Endothelial cell of umbilical vein (primary cell): ENCODE results near the gene FNBP1.

ENCODE experiments used
- EZH2 ChIP-seq: IDR thresholded peaks from 2 replicates; pipeline ENCODE4 v1.6.1; 2012; ENCODE audit warnings: borderline replicate concordance, low read depth, mild to moderate bottlenecking, moderate library complexity, low read length, inconsistent platforms; ENCODE audit not compliant: severe bottlenecking
- FOS ChIP-seq: IDR thresholded peaks from 2 replicates; pipeline ENCODE4 v1.6.1; 2011; ENCODE audit warnings: mild to moderate bottlenecking, low read length, moderate library complexity, borderline replicate concordance; ENCODE audit not compliant: insufficient read depth
- JUN ChIP-seq: IDR thresholded peaks from 2 replicates; pipeline ENCODE4 v1.6.1; 2011; ENCODE audit warnings: borderline replicate concordance, low read depth; ENCODE audit not compliant: insufficient read length, insufficient read depth
- MYC ChIP-seq: IDR thresholded peaks from one replicate; pipeline ENCODE4 v1.6.1; 2011; ENCODE audit warnings: mild to moderate bottlenecking, low read depth, low read length
- POLR2A ChIP-seq: IDR thresholded peaks from 2 replicates; pipeline ENCODE4 v1.6.1; 2012; ENCODE audit warnings: low read depth, mild to moderate bottlenecking, control low read depth, low read length
- POLR2AphosphoS5 ChIP-seq: IDR thresholded peaks from 2 replicates; pipeline ENCODE4 v1.6.1; 2012; ENCODE audit warnings: low read depth, mild to moderate bottlenecking, control low read depth, low read length, moderate library complexity; ENCODE audit not compliant: insufficient read depth
- TF ChIP-seq, protein P1 (sequence below), 2 donors: IDR thresholded peaks; 1 replicate in 1 of 2; 2 replicates in 1 of 2; pipeline ENCODE4 v1.5.1; 2011; ENCODE audit warnings: low read length in 2 of 2, mild to moderate bottlenecking in 2 of 2, moderate library complexity in 2 of 2, control low read depth in 1 of 2, inconsistent platforms in 1 of 2, low read depth in 1 of 2; ENCODE audit not compliant: insufficient read depth in 1 of 2; ENCODE audit errors: extremely low read depth in 1 of 2
- TF ChIP-seq, protein P2 (sequence below): IDR thresholded peaks from 2 replicates; pipeline ENCODE4 v1.6.1; 2011; ENCODE audit not compliant: insufficient read depth, insufficient read length

DNA sequence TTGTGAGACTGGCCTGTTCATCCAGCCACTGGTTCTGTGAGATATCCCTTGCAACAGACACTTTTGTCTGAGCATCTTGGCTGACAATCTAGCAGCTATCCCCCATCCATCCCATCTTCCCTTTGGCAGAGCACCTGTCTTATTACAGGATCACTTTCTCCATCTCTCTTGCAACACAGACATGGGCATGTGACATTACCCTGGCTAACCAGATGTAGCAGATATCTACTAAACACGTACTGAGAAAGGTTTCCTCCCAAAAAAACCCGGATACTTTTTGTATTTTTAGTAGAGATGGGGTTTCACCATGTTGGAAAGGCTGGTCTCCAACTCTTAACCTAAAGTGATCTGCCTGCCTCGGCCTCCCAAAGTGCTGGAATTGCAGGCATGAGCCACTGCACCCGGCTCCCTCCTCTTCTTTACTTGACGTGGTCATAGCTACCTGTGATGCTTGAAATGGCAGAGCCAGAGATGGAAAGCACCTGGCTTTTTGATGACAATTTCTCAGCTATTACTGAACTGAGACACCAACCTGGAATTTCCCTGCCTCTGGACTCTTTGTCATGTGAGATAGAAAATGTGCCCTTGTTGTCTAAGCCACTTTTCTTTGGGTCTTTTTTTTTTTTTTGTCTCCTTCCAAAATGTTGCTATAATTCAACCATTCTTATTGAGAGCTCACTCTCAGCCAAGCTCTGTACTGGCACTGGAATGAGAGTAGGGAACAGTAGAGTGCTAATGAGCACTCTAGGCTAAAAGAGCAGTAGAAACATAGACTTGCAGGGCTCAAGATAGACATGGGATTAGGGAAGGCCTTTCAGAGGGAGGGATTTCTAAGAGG, 32.6 kb downstream of the FNBP1 start:
- no peak for TF ChIP-seq POLR2A
- no peak for TF ChIP-seq POLR2AphosphoS5
- TF ChIP-seq, protein P1, sequence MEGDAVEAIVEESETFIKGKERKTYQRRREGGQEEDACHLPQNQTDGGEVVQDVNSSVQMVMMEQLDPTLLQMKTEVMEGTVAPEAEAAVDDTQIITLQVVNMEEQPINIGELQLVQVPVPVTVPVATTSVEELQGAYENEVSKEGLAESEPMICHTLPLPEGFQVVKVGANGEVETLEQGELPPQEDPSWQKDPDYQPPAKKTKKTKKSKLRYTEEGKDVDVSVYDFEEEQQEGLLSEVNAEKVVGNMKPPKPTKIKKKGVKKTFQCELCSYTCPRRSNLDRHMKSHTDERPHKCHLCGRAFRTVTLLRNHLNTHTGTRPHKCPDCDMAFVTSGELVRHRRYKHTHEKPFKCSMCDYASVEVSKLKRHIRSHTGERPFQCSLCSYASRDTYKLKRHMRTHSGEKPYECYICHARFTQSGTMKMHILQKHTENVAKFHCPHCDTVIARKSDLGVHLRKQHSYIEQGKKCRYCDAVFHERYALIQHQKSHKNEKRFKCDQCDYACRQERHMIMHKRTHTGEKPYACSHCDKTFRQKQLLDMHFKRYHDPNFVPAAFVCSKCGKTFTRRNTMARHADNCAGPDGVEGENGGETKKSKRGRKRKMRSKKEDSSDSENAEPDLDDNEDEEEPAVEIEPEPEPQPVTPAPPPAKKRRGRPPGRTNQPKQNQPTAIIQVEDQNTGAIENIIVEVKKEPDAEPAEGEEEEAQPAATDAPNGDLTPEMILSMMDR (IDR thresholded peaks at IDR 0.05; ENCODE audit: extremely low read depth in 1 of 2, insufficient read depth in 1 of 2, low read depth in 1 of 2, low read length in 2 of 2): no peak
- TF ChIP-seq EZH2: no peak
- TF ChIP-seq MYC: no peak
- TF ChIP-seq, protein P2, sequence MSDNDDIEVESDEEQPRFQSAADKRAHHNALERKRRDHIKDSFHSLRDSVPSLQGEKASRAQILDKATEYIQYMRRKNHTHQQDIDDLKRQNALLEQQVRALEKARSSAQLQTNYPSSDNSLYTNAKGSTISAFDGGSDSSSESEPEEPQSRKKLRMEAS: no peak
- no peak for TF ChIP-seq JUN
- no peak for TF ChIP-seq FOS
